ENCODE measurements around the gene CIC.

DNA sequence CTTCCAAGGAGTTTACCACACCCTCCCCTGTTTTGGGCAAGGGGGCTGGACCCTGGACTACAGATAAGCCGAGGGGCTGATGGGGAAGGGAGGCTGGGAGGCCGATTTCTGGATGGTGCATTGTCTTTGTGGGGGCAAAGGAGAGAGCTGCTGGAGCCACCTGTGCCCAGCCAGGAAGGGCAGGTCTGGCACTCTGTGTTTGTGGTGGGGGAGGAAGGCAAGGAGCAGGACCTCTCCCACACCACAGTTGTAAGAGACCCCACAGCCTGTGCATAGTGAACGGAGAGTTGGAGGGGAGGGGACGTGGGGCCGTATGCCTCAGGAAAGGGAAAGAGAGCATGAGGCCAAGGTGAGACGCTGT, 16.9 kb downstream of the CIC start:
- TF ChIP-seq, protein P1, sequence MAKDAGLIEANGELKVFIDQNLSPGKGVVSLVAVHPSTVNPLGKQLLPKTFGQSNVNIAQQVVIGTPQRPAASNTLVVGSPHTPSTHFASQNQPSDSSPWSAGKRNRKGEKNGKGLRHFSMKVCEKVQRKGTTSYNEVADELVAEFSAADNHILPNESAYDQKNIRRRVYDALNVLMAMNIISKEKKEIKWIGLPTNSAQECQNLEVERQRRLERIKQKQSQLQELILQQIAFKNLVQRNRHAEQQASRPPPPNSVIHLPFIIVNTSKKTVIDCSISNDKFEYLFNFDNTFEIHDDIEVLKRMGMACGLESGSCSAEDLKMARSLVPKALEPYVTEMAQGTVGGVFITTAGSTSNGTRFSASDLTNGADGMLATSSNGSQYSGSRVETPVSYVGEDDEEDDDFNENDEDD (CRISPR knock-in tag; IDR thresholded peaks at IDR 0.05; ENCODE audit: borderline replicate concordance), result no peak
- TF ChIP-seq STAT6 (CRISPR knock-in tag; IDR thresholded peaks at IDR 0.05; ENCODE audit: borderline replicate concordance) (no peak), SOX6 (IDR thresholded peaks at IDR 0.05) (no peak), SOX6 (CRISPR knock-in tag; IDR thresholded peaks at IDR 0.05) (no peak), TFDP2 (CRISPR knock-in tag; IDR thresholded peaks at IDR 0.05) (no peak)
